ENCODE results near the gene ROBO1.

Gene ROBO1

GRCh38 chr3:78764634-78765033 lies 1003.2 kb downstream of the ROBO1 start:
- H3F3A ChIP-seq (ENCODE audit: insufficient read depth) = no peaks in the 10 kb centered on the region

GRCh38 chr3:78762121-78762520 lies 1005.7 kb downstream of the ROBO1 start:
- no peak overlapping the region for H3K4me3 ChIP-seq (ENCODE audit: insufficient read depth, low read length, poor library complexity, severe bottlenecking)
- H3K9me3 ChIP-seq (ENCODE audit: insufficient read depth, low read length) = no peaks in the 10 kb centered on the region
- H3K27me3 ChIP-seq (ENCODE audit: low read length) = no peaks in the 10 kb centered on the region
- H3K36me3 ChIP-seq (ENCODE audit: low read length) = no peaks in the 10 kb centered on the region
- no peak overlapping the region for H2AFZ ChIP-seq (ENCODE audit: low read depth, low read length, severe bottlenecking)
- no peak overlapping the region for H3K4me2 ChIP-seq (ENCODE audit: low read depth, low read length, poor library complexity, severe bottlenecking)
- H3K79me2 ChIP-seq (ENCODE audit: insufficient read depth, low read length) = no peaks in the 10 kb centered on the region
- H3K27ac ChIP-seq (ENCODE audit: low read depth, low read length) = no peak overlapping the region
- no peak overlapping the region for H3K9ac ChIP-seq (ENCODE audit: low read length)
- H3K9me2 ChIP-seq (replicated peaks; ENCODE audit: insufficient read depth, low read length) = no peaks in the 10 kb centered on the region
- H4K20me1 ChIP-seq (ENCODE audit: low read depth, low read length) = no peaks in the 10 kb centered on the region
- no peak for TF ChIP-seq CTCF (IDR thresholded peaks at IDR 0.05; ENCODE audit: insufficient read depth, low read length, poor library complexity, severe bottlenecking)
- H3F3A ChIP-seq (ENCODE audit: insufficient read depth) = no peaks in the 10 kb centered on the region

More at GRCh38 chr3:78764634-78765033, 1003.2 kb downstream of the ROBO1 start:
- Histone ChIP-seq H3K27me3 (ENCODE audit: low read length) (no peaks in the 10 kb centered on the region), H3K4me2 (ENCODE audit: low read depth, low read length, poor library complexity, severe bottlenecking) (no peak overlapping the region), H3K9me3 (ENCODE audit: insufficient read depth, low read length) (no peaks in the 10 kb centered on the region), H3K27ac (ENCODE audit: low read depth, low read length) (no peak overlapping the region), H3K36me3 (ENCODE audit: low read length) (no peaks in the 10 kb centered on the region), H3K79me2 (ENCODE audit: insufficient read depth, low read length) (no peaks in the 10 kb centered on the region), H3K9ac (ENCODE audit: low read length) (no peak overlapping the region), H4K20me1 (ENCODE audit: low read depth, low read length) (no peaks in the 10 kb centered on the region), H2AFZ (ENCODE audit: low read depth, low read length, severe bottlenecking) (no peak overlapping the region), H3K4me3 (ENCODE audit: insufficient read depth, low read length, poor library complexity, severe bottlenecking) (no peak overlapping the region), H3K9me2 (replicated peaks; ENCODE audit: insufficient read depth, low read length) (no peaks in the 10 kb centered on the region)
- TF ChIP-seq CTCF (IDR thresholded peaks at IDR 0.05; ENCODE audit: insufficient read depth, low read length, poor library complexity, severe bottlenecking) = no peak
- no peak for TF ChIP-seq EZH2phosphoT487 (conservative IDR thresholded peaks at IDR 0.05; ENCODE audit: low read length)

GRCh38 chr3:78761126-78761525 lies 1006.7 kb downstream of the ROBO1 start:
- no peak for TF ChIP-seq EZH2phosphoT487 (conservative IDR thresholded peaks at IDR 0.05; ENCODE audit: low read length)
- no peaks in the 10 kb centered on the region for H3K9me3 ChIP-seq (ENCODE audit: insufficient read depth, low read length)
- H3K4me2 ChIP-seq (ENCODE audit: low read depth, low read length, poor library complexity, severe bottlenecking) = no peak overlapping the region
- H3K4me3 ChIP-seq (ENCODE audit: insufficient read depth, low read length, poor library complexity, severe bottlenecking) = no peak overlapping the region
- no peaks in the 10 kb centered on the region for H3F3A ChIP-seq (ENCODE audit: insufficient read depth)
- H2AFZ ChIP-seq (ENCODE audit: low read depth, low read length, severe bottlenecking) = no peak overlapping the region
- H4K20me1 ChIP-seq (ENCODE audit: low read depth, low read length) = no peaks in the 10 kb centered on the region
- H3K27ac ChIP-seq (ENCODE audit: low read depth, low read length) = no peak overlapping the region
- H3K36me3 ChIP-seq (ENCODE audit: low read length) = no peaks in the 10 kb centered on the region
- H3K9ac ChIP-seq (ENCODE audit: low read length) = no peak overlapping the region
- no peaks in the 10 kb centered on the region for H3K9me2 ChIP-seq (replicated peaks; ENCODE audit: insufficient read depth, low read length)
- no peaks in the 10 kb centered on the region for H3K27me3 ChIP-seq (ENCODE audit: low read length)
- H3K79me2 ChIP-seq (ENCODE audit: insufficient read depth, low read length) = no peaks in the 10 kb centered on the region

- no peak overlapping the region for H3K9ac ChIP-seq (ENCODE audit: low read length)
- TF ChIP-seq CTCF (IDR thresholded peaks at IDR 0.05; ENCODE audit: insufficient read depth, low read length, poor library complexity, severe bottlenecking) (no peak), EZH2phosphoT487 (conservative IDR thresholded peaks at IDR 0.05; ENCODE audit: low read length) (no peak)
- no peaks in the 10 kb centered on the region for H4K20me1 ChIP-seq (ENCODE audit: low read depth, low read length)
- no peak overlapping the region for H3K27ac ChIP-seq (ENCODE audit: low read depth, low read length)
- H3K9me3 ChIP-seq (ENCODE audit: insufficient read depth, low read length) = no peaks in the 10 kb centered on the region
- no peaks in the 10 kb centered on the region for H3F3A ChIP-seq (ENCODE audit: insufficient read depth)
- H3K4me2 ChIP-seq (ENCODE audit: low read depth, low read length, poor library complexity, severe bottlenecking) = no peak overlapping the region
- H3K4me3 ChIP-seq (ENCODE audit: insufficient read depth, low read length, poor library complexity, severe bottlenecking) = no peak overlapping the region
- H3K9me2 ChIP-seq (replicated peaks; ENCODE audit: insufficient read depth, low read length) = no peaks in the 10 kb centered on the region
- H2AFZ ChIP-seq (ENCODE audit: low read depth, low read length, severe bottlenecking) = no peak overlapping the region
- H3K36me3 ChIP-seq (ENCODE audit: low read length) = no peaks in the 10 kb centered on the region
- H3K27me3 ChIP-seq (ENCODE audit: low read length) = no peaks in the 10 kb centered on the region
- no peaks in the 10 kb centered on the region for H3K79me2 ChIP-seq (ENCODE audit: insufficient read depth, low read length)
Measured at GRCh38 chr3:78757731-78758130, 1010.1 kb downstream of the ROBO1 start.
